Activated naive CD8-positive, alpha-beta T cell treated with anti-CD3 and anti-CD28 coated beads, Interleukin-2, amount 50 U/mL, for 24 hours (primary cell): Measurements from ENCODE around the gene IL36RN.
A peak's percentile ranks its signal among the peaks of the same experiment; 100 is the strongest.

ENCODE experiments used
- ATAC-seq: fragments of 150-1000 bp; cut with Tn5 transposase; one replicate; pipeline ENCODE4 v1.10.0; 2021
- DNase-seq: peaks from one replicate; pipeline ENCODE4 v3.0.0; 2021
- H3K27ac Mint-ChIP-seq: one replicate; pipeline ENCODE4 v1.8.0; 2021; ENCODE audit warnings: mild to moderate bottlenecking, mixed read lengths
- H3K27me3 Mint-ChIP-seq: one replicate; pipeline ENCODE4 v1.8.0; 2021; ENCODE audit warnings: mixed read lengths
- H3K36me3 Mint-ChIP-seq: one replicate; pipeline ENCODE4 v1.8.0; 2021; ENCODE audit warnings: low read depth, mixed read lengths
- H3K4me1 Mint-ChIP-seq: one replicate; pipeline ENCODE4 v1.8.0; 2021; ENCODE audit warnings: mixed read lengths
- H3K4me3 Mint-ChIP-seq: one replicate; pipeline ENCODE4 v1.8.0; 2021; ENCODE audit warnings: mild to moderate bottlenecking, moderate library complexity, mixed read lengths
- H3K9me3 Mint-ChIP-seq: one replicate; pipeline ENCODE4 v1.8.0; 2021; ENCODE audit warnings: mixed read lengths

Gene IL36RN

DNA sequence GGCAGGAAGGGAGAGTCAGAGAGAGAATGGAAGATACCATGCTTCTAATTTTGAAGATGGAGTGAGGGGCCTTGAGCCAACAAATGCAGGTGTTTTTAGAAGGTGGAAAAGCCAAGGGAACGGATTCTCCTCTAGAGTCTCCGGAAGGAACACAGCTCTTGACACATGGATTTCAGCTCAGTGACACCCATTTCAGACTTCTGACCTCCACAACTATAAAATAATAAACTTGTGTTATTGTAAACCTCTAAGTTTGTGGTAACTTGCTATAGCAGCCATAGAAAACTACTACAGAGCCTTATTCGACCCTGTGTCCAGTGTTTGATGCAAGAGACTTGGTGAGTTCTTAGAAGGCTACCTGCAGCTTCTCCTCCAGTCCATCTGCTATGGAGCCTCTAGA is 16.6 kb downstream of the IL36RN start:
- no peak overlapping the region for H3K4me3 Mint-ChIP-seq
- H3K27me3 Mint-ChIP-seq, result no peaks in the 10 kb centered on the region
- no peaks in the 10 kb centered on the region for H3K9me3 Mint-ChIP-seq
- H3K4me1 Mint-ChIP-seq, result peaks cover 8% of the 10 kb centered on the region
- DNase-seq (no peak), ATAC-seq (no peak)
- H3K27ac Mint-ChIP-seq, result no peak overlapping the region
- no peaks in the 10 kb centered on the region for H3K36me3 Mint-ChIP-seq

DNA sequence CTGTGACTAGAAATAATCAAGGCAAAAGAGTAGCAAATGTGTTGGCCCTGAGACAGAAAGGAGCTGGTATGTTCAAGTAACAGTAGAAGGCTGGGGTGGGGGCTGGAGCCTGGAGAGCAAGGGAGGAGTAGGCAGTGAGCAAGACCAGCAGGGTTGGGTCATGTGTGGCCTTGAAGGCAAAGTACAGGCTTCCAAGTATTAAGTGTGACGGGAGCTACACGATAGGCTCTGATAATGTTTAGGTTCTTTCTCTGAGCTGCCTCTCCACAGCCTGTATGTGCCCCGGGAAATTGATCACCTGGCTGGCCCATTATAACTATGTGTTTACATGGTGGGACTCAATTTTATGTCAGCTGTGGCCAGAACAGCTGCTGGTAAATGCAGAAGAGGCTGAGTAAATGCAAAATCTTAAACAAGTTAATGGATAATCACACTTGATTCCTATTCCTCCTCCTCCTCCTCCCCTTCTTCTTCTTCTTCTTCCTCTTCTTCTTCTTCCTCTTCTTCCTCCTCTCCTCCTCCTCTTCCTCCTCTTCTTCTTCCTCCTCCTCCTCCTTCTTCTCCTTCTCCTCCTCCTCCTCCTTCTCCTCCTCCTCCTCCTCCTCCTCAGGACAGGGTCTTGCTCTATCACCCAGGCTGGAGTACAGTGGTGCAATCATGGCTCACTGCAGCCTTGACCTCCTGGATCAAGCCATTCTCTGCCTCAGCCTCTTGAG is 18.1 kb downstream of the IL36RN start:
- H3K27me3 Mint-ChIP-seq, result no peaks in the 10 kb centered on the region
- DNase-seq (no peak), ATAC-seq (no peak)
- no peaks in the 10 kb centered on the region for H3K9me3 Mint-ChIP-seq
- no peaks in the 10 kb centered on the region for H3K36me3 Mint-ChIP-seq
- H3K4me1 Mint-ChIP-seq, result peaks cover 10% of the 10 kb centered on the region
- no peak overlapping the region for H3K4me3 Mint-ChIP-seq
- H3K27ac Mint-ChIP-seq, result no peak overlapping the region

DNA sequence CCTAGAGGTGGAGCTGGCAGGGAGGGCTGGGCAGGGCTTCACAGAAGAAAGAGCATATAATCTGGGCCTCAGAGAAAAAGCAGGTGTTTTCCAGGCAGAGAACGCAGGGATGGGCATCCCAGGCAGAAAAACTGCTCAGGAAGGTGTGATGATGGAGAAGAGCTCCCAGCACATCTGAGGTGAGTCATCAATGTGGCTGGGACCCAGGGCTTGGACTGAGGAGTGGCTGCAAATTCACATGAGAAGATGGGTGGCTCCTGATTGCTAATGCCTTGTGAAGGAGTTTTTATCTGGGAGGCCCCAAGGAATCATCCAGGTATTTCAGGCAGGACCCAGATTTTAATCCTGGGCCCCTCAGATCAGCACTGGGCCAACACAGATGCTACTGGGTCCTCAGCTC is 18.9 kb downstream of the IL36RN start:
- no peaks in the 10 kb centered on the region for H3K36me3 Mint-ChIP-seq
- no peak overlapping the region for H3K4me3 Mint-ChIP-seq
- H3K4me1 Mint-ChIP-seq, result peaks cover 13% of the 10 kb centered on the region
- DNase-seq (no peak), ATAC-seq (no peak)
- H3K27me3 Mint-ChIP-seq, result no peaks in the 10 kb centered on the region
- H3K27ac Mint-ChIP-seq, result no peak overlapping the region
- H3K9me3 Mint-ChIP-seq, result no peaks in the 10 kb centered on the region

DNA sequence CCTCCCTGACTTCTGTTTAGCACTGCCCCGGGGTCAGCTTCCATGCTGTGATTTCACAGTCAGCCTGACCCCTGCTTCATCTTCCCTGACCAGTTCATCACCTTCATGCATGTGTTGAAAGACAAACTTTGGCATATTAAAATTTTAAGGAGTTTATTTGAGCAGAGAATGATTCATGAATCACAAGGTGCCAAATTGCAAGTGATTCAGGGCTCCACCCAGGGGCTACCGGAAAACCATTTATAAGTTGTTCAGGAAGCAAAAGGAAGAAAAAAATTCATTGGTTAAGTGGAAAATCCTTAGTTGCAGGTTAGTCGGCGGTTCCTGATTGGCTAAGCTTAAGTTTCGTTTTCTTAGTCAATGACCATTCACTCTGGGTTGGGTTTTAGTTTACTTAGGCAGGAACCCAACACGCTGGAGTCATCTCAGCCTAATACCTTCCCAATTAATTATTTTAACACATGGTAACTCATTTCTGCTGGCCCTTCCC is 19.4 kb downstream of the IL36RN start:
- H3K27me3 Mint-ChIP-seq, result no peaks in the 10 kb centered on the region
- DNase-seq, result no peak
- H3K27ac Mint-ChIP-seq, result no peak overlapping the region
- no peaks in the 10 kb centered on the region for H3K9me3 Mint-ChIP-seq
- no peaks in the 10 kb centered on the region for H3K36me3 Mint-ChIP-seq
- ATAC-seq, result no peak
- H3K4me1 Mint-ChIP-seq, result peaks cover 18% of the 10 kb centered on the region
- no peak overlapping the region for H3K4me3 Mint-ChIP-seq

DNA sequence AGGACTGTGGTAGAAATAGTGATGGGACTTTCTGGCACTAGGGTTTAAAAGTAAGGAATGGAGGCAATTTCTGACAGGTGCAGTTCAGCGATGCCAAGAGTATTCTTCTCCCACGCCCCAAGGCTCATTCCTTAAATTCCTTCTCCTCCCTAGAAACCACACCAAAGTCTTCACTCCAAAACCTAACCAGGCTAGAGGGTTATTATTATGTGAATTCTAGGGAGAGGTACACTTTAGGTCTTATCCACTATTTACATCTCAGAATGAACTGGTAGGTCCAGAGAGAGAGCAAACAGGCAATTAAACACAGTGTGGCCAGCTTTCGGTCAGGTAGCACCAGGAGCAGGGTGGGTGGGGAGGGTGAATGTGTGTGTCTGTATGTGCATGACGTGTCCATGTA is 20.1 kb downstream of the IL36RN start:
- ATAC-seq (no peak), DNase-seq (no peak)
- Mint-ChIP-seq H3K4me3 (no peak overlapping the region), H3K36me3 (no peaks in the 10 kb centered on the region), H3K27me3 (no peaks in the 10 kb centered on the region), H3K27ac (no peak overlapping the region), H3K4me1 (peaks cover 23% of the 10 kb centered on the region), H3K9me3 (no peaks in the 10 kb centered on the region)

DNA sequence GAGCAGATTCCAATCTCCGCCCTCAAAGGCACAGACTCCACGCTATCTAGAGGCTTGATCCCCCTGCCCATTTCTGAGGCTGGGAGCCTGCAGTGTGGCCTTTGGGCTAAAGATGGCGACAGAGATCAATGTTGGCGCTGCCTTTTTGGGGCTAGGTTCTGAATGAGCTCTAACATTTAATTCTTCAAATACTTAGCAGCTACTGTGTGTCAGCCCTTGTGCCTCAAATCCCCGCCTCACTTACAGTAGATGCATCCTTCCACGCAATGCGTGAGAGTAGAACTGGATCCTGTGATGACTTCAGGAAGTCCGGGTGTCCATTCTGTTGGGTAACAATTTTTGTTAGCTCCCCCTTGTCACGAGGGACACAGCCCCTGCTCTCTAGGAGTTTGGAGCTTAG is 21.1 kb downstream of the IL36RN start:
- no peaks in the 10 kb centered on the region for H3K36me3 Mint-ChIP-seq

DNA sequence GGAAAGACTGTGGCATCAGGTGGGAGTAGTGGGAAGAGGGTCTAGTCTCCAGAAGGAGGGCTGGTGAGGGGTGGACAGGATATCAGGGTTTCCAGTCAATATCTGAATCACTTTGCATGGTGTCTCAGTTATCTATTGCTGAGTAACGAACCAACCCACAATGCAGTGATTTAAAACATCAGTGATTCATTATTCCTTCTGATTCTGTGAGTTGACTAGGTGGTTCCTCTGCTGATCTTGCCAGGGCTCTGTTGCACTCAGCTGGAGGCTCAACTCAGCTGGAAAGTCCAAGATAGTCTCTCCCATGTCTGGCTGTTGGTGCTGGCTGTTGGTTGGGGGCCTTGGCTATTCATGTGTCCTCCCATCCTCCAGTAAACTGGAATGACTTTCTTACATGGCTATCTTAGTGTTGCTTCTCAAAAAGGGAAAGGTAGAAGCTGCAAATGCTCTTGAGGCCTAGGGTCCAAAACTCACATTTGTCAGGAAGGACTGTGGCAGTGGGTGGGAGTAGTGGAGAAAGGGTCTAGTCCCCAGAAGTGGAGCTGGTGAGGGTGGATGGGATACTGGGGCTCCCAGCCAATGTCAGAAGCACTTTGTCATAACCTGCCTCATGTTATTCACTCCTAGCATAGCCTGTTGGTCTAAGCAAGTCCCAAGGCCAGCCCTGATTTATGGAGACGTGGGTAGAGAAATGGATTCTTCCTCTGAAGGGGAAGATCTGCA is 22.7 kb downstream of the IL36RN start:
- DNase-seq, result no peak
- peaks cover 2% of the 10 kb centered on the region for H3K27me3 Mint-ChIP-seq
- ATAC-seq, result no peak
- H3K4me3 Mint-ChIP-seq, result no peak overlapping the region
- peaks cover 26% of the 10 kb centered on the region for H3K4me1 Mint-ChIP-seq
- H3K27ac Mint-ChIP-seq, result no peak overlapping the region
- H3K9me3 Mint-ChIP-seq, result no peaks in the 10 kb centered on the region
- H3K36me3 Mint-ChIP-seq, result no peaks in the 10 kb centered on the region

More for the DNA sequence above, 21.1 kb downstream of the IL36RN start:
- H3K4me3 Mint-ChIP-seq, result no peak overlapping the region
- DNase-seq (peak; percentile 64), ATAC-seq (no peak)
- no peak overlapping the region for H3K27ac Mint-ChIP-seq
- peaks cover 25% of the 10 kb centered on the region for H3K4me1 Mint-ChIP-seq
- H3K27me3 Mint-ChIP-seq, result no peaks in the 10 kb centered on the region
- H3K9me3 Mint-ChIP-seq, result no peaks in the 10 kb centered on the region

DNA sequence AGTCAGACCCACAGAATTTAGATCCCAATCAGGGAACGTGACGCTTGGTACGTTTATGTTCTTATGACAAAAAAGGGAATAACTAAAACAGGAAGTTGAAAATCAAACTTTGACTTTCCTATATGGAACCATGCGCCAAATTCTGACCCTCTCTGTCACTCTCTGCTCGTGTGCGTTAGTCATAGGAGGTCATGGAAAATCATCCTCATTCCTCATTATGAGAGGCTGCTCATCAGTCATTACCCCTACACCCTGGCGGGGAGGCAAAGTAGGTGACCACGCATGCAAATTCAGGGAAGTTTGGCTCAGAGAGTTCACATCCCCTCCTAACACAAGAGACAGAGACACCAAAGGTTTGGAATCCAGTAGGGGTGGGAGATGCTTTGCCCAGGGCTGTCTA is 24.3 kb downstream of the IL36RN start:
- ATAC-seq (peak; percentile 81), DNase-seq (peak; percentile 38)
- Mint-ChIP-seq H3K4me1 (peaks cover 26% of the 10 kb centered on the region), H3K36me3 (no peaks in the 10 kb centered on the region), H3K9me3 (no peaks in the 10 kb centered on the region), H3K27ac (peak overlapping the region; percentile 77), H3K27me3 (peaks cover 2% of the 10 kb centered on the region), H3K4me3 (no peak overlapping the region)

DNA sequence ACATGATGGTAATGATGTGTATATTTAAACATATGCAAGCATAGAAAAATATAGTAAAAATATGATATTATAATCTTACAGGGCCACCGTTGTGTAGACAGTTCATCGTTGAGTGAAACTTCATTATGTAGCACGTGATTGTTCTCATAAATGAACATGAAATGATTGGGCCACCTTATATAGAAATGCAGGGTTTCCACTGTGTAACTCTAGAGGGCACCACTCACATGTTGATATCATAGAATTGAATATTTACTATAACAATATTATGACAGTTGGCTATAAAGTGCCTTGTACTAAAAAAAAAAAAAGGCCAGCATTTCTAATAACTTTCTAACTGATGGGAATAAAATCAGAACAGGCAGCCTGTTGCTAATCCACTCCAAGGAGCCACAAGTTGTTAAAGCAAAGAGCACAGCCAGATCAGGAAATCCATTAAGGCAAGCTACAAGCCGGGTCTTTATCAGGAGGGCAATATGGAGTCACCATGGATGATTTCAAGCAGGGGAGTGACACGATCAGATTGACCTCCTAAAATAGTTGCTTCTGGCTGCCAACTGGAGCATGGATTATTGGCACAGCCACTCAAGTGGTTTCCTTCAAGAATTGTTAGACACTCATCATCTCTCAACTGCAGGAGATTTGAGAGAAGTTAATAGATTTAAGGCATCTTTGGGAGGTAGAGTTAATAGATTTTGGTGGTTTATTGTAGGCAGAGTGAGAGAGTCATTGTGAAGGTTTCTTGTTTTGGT is 25.4 kb downstream of the IL36RN start:
- ATAC-seq (no peak), DNase-seq (no peak)
- no peak overlapping the region for H3K27ac Mint-ChIP-seq
- H3K27me3 Mint-ChIP-seq, result peaks cover 2% of the 10 kb centered on the region
- no peaks in the 10 kb centered on the region for H3K9me3 Mint-ChIP-seq
- H3K4me1 Mint-ChIP-seq, result peaks cover 26% of the 10 kb centered on the region
- no peaks in the 10 kb centered on the region for H3K36me3 Mint-ChIP-seq
- no peak overlapping the region for H3K4me3 Mint-ChIP-seq

DNA sequence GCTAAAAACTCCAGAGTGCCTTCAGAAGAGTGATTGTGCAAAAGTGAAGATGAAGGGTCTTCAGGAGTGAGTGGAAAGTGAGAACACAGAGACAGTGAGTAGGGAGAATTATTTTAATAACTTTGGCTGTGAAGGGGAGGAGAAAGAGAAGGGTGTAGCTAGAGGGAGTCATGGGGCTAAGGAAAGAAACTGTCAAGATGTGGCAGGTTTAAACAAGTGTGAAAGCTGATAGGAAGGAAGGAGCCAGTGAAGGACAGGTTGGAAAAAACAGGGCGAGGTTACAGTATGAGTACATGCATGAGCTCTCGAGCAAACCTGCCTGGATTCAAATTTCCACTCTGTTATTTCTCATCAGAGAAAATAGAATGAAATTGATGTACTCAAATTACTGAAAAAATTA is 26.5 kb downstream of the IL36RN start:
- peaks cover 26% of the 10 kb centered on the region for H3K4me1 Mint-ChIP-seq
- peaks cover 2% of the 10 kb centered on the region for H3K27me3 Mint-ChIP-seq
- no peaks in the 10 kb centered on the region for H3K9me3 Mint-ChIP-seq
- H3K36me3 Mint-ChIP-seq, result no peaks in the 10 kb centered on the region
- no peak overlapping the region for H3K4me3 Mint-ChIP-seq
- no peak overlapping the region for H3K27ac Mint-ChIP-seq
- DNase-seq (no peak), ATAC-seq (no peak)

DNA sequence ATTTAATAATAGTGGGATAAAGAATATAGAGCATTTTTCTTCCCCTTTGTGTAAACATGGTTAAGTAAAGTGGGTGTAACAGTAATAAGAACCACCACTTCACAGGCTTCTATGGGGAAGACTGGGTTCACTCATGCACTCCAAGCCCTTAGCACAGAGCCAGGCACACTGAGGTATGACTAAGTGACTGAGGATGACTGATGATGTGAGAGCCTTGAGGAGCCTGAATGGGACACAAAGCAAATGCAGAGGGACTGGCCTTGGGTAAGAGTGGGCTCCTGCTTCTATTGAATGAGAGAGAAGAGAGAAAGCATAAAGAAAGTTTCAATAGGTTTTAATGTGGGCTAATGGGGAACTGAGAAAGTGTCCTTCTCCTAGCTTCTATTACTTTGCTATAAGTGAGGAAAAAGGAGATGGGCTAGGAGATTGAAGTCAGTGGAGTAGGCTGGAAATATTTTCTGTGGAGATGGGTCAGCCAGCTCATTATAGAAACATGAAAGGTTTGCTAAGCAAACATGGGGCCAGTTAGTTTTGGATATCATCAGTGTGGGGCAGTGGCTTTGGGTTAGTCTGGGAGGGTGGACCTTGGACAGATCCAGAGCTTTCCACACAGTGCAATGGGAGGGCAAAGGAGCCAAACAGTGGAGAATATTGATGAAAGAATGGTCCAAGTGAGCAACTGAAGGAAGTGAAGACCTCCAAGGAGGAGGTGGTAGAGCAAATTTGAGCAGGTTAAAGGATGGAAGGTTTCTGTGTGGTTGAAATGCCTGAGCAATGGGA is 29.4 kb downstream of the IL36RN start:
- Mint-ChIP-seq H3K4me1 (peaks cover 17% of the 10 kb centered on the region), H3K9me3 (no peaks in the 10 kb centered on the region), H3K36me3 (no peaks in the 10 kb centered on the region), H3K27me3 (peaks cover 2% of the 10 kb centered on the region), H3K4me3 (no peak overlapping the region), H3K27ac (no peak overlapping the region)
- ATAC-seq (no peak), DNase-seq (no peak)

DNA sequence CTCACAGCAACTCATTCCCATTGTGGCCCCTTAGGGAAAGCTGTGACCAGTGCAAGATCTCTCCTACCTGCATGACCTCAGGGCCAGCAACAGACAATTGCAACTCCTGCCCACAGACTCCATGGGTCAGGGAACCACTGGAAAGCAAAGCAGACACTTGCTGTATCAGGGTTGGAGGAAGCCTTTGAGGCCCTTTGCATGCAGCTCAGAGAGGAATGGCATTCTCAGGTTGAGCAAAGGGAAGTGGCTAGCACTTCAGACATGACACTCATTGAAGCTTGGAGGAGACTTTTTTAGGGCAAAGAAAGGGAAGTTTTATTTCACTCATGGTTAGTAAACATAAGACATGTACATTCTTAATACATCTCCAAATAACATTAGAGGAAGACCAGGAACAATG is 30.9 kb downstream of the IL36RN start:
- no peak overlapping the region for H3K4me3 Mint-ChIP-seq
- H3K36me3 Mint-ChIP-seq, result no peaks in the 10 kb centered on the region
- DNase-seq (no peak), ATAC-seq (no peak)
- H3K4me1 Mint-ChIP-seq, result peaks cover 6% of the 10 kb centered on the region
- no peak overlapping the region for H3K27ac Mint-ChIP-seq
- H3K27me3 Mint-ChIP-seq, result peaks cover 2% of the 10 kb centered on the region
- H3K9me3 Mint-ChIP-seq, result no peaks in the 10 kb centered on the region

DNA sequence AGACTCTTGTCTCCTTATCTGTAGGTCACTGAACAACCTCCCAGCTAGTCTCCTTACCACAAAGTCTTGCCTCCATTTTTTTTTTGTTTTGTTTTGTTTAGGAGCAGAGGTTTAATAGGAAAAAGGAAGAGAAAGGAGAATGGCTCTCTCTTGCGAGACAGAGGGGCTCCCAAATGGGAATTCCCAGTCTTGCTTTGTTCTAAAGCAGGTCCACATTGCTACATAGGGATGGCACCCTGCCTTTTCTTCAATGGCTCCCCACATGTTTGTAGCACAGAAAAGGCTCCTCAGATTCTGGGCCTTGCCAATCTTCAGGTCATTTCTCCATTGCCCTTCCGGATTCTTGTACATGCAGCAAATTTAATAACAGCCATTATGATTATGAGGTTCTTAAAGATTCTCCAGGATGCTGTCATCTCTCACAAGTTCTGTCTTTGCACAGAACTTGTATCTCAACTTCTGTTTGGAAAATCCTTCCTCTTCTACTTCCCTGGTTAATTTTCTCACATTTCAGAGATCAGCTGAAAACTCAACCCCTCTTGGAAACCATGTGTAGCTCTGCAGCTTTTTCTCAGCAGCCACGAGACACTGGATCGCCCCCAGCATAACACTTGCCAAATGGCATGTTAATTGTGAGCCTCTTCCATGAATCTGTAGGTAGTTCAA is 32.4 kb downstream of the IL36RN start:
- DNase-seq (no peak), ATAC-seq (no peak)
- Mint-ChIP-seq H3K27me3 (no peaks in the 10 kb centered on the region), H3K36me3 (peaks cover 2% of the 10 kb centered on the region), H3K9me3 (peaks cover 6% of the 10 kb centered on the region), H3K4me1 (no peaks in the 10 kb centered on the region), H3K27ac (no peak overlapping the region), H3K4me3 (no peak overlapping the region)
